Measurements from ENCODE around the gene TTC22. TPM values are rescaled to one million over a fixed set of nuclear protein-coding genes. Genes with fewer than 3 reads are reported as not detected.

The TTC22 gene
- total RNA-seq, 2 donors from 2014 or later, result 1.4 to 9.6 TPM

DNA sequence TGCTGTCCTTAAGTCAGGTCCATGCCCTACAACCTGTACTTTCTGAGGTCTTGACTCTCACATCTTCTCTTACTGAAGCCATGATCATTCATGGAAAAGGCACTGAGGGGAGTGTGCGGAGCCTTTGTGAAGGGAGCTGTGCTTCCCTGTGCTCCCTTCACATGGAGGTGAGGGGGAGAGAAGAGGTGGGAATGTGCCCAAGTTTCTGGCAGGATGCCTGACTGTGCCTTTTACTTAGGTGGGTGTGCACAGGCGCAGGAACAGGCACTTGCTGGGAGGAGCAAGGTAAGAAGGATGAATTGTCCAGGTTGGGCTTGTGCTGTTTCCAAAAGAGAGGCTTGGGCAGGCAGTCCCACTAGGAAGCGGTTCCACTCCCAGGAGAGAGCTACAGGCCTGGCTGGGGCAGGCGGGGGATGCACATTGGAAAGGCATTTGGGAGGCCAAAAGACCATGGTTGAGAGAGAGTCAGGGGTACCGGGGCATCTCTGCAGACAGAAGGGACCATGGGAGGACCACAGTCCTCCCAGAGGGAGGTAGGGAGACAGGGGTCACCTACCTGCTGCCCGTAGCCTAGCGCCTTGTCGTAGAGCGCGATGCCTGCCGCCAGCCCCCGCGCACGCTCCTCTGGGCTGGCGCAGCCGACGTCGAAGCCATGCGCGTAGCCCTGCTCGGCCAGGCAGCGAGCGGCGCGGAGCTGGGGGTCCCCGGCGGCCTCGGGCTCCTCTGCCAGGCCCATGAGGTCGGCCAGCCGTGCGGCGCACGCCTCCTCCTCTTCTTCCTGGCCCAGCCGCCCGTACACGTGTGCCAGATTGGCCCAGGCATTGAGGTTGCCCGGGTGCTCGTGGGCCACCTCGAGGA, 853 bp downstream of the TTC22 start:
- Mint-ChIP-seq H3K27ac (peak overlapping the region; percentile 76 to 98), H3K9me3 (no peaks in the 10 kb centered on the region), H3K36me3 (peaks cover 0 to 6% of the 10 kb centered on the region in 2 donors)
- ATAC-seq (no peak), DNase-seq (ENCODE audit: low spot score in 2 of 2) (no peak)

DNA sequence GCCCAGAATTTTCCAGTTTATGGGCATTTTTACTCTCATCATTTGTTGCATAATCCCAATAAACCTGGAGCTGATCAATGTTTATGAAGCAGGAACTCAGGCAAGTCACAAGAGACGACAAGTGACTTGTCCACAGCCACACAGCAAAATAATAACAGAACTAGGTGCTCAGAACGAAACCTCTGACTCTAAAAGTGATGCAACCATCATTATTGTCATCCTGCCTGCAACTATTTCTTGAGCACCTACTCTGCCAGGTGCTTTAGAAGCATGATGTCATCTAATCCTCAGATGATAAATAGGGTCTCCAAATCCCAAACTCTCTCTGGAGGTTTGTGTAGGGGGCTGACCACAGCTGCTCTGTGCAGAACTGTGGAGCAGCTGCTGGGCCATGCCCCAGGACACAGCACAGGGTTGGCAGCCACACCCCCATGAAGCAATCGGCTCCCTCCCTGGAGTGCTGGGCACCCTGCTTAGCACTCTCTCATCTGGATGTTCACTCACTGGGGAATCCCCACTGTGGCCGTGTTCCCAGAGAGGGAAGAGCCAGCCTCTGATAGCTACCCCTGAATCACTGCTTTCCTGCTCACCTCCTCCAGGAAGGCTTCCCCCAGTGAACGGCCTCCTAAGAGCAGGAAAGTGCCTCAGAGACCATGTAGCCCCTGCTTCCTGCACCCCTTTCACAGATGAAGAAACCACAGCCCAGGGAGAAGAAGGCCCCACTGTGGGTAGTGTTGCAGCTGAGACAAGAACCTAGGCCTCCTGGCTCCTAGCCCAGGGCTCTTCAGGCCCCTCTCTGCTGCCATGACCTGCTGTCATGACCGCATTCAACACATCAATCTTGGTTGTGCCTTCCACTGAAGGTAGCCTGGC, 2.1 kb downstream of the TTC22 start:
- Mint-ChIP-seq H3K9me3 (no peaks in the 10 kb centered on the region), H3K36me3 (peaks cover 0 to 6% of the 10 kb centered on the region in 2 donors), H3K27ac (peak overlapping the region; percentile 76 to 98)
- ATAC-seq, result peak; percentile 60 to 78
- DNase-seq (ENCODE audit: low spot score in 2 of 2), result peak in 1 of 2 donors; percentile 53

DNA sequence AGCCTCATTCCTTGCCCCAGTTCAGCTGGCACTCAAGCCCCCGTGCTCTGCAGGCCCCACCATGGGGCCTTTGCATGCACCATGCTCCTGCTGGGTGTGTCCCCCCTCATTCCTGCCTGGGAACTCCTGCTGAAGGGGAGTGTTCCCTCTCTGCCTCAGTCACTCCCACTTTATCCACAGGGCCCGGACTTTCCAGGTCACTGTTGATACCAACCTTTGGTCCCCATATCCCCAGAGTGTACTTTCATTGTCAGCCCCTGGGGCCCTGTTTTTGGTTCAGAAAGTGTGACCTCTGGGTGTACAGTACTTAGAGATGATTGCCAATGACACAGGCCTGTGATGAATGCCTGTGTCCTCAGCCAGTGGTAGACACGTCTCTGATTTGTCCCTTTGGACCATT, 2.9 kb downstream of the TTC22 start:
- Mint-ChIP-seq H3K27ac (peak overlapping the region; percentile 29 to 76), H3K9me3 (no peaks in the 10 kb centered on the region), H3K36me3 (peaks cover 0 to 6% of the 10 kb centered on the region in 2 donors)
- no peak for DNase-seq (ENCODE audit: low spot score in 2 of 2)
- ATAC-seq, result no peak

DNA sequence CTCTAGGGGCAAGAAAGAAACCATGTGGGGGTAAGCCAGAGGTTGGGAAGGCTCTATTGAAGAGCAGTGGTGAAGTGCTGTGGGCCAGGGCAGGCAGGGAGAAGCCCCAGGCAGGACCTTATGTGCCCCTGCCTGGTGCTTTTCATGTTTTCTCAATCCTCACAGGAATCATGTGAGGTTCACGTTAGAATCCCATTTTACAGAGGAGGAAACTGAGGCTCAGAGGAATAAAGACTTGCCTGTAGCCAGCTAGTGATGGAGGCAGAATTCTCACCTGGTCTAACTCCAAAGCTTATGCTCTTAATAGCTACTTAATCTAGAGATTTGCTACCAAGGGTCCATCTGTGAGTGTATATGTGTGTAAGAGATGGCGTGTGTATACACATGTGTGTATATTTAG, 4.2 kb downstream of the TTC22 start:
- ATAC-seq, result no peak
- H3K27ac Mint-ChIP-seq, result peak overlapping the region; percentile 26 to 47
- no peak for DNase-seq (ENCODE audit: low spot score in 2 of 2)
- peaks cover 0 to 14% of the 10 kb centered on the region in 2 donors for H3K36me3 Mint-ChIP-seq
- H3K9me3 Mint-ChIP-seq, result no peaks in the 10 kb centered on the region

DNA sequence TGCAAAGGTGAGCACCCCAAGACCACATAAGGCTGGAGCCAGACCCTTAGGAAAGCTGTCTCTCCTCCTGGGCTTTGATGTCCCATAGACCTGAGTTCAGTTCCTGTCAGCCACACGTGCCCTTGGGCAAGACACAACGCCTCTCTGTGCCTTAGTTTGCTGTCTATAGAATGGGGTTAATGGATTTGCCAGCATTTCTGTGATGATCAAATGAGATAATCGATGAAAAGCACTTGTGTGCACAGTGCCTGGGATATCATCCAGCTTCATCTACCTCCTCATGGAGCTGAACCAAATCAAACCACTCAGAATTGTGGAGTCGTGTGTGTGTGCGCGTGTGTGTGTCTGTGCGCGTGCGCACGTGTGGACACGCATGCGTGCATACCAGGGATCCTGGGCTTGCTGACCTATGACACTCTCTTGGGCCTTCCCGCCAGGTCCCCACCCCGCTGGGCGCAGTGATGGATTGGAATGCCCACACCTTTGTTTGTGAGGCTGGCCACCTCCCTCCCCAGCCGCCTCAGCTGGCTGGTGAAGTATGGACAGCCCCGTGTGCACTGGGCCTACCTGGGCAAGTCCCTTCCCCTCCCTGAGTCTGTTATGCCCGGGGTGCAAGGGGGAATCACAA, 5.2 kb downstream of the TTC22 start:
- no peak overlapping the region for H3K27ac Mint-ChIP-seq
- no peak for DNase-seq (ENCODE audit: low spot score in 2 of 2)
- no peaks in the 10 kb centered on the region for H3K9me3 Mint-ChIP-seq
- H3K36me3 Mint-ChIP-seq, result peaks cover 0 to 16% of the 10 kb centered on the region in 2 donors
- ATAC-seq, result no peak

DNA sequence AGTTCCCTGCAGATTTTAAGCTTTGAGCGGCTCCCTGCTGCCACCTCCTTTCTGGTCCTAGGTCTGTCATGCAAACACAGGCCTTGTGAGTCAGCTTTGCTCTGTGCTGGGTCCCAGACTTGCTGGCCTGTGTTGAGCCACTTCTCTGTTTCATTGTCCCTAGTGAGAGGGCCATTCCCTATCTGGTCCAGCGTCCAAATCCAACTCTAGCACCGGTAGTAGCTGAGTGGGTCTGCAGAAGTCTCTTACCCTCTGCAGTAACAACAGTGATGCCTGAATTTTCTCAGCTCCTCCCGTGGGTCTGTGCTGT, 5.8 kb downstream of the TTC22 start:
- H3K27ac Mint-ChIP-seq, result no peak overlapping the region
- ATAC-seq (no peak), DNase-seq (ENCODE audit: low spot score in 2 of 2) (no peak)
- no peaks in the 10 kb centered on the region for H3K9me3 Mint-ChIP-seq
- H3K36me3 Mint-ChIP-seq, result peaks cover 0 to 16% of the 10 kb centered on the region in 2 donors

DNA sequence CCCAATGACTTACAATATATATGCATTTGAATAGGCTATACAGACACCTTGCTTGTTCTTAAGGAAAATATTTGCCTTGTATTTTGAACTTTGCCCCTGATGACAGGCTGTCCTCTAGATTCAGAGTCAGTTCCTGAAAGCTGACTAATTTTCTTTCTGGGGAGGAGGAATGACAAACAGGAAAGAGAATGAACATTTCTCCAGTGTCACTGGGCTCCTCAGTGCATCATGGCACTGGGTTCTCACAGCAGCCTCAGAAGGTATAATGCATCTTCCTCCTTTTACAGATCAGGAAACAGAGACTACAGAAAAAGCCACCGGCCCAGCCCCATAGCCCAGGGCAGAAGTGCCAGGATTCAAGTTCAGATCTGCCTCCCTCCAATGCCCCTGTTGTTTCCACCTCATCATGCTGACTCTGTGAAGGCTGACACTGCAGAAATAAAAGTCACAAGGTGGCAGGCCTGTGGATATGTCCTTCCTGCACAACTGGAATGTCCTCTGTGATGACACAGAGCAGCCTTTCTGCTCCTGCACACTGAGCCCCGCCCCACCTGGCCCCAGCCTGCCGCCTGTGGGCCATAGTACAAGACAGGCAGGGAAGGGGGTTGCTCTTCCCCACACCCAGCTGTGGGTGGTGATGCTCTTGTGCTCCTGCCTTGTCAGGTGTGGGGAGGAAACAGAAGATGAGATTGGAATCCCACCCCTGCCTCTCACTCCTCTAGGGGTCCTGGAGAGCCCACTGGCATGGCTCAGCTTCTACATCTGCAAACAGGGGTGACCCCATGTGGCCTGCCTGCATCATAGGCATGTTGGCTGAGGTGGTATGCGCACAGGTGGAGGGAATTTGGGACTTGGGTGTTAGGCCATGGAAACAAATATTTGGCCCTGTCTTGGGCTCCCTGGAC, 6.4 kb downstream of the TTC22 start:
- Mint-ChIP-seq H3K27ac (peak overlapping the region in 1 of 2 donors; percentile 81), H3K36me3 (peaks cover 0 to 16% of the 10 kb centered on the region in 2 donors), H3K9me3 (no peaks in the 10 kb centered on the region)
- ATAC-seq (no peak), DNase-seq (ENCODE audit: low spot score in 2 of 2) (no peak)

DNA sequence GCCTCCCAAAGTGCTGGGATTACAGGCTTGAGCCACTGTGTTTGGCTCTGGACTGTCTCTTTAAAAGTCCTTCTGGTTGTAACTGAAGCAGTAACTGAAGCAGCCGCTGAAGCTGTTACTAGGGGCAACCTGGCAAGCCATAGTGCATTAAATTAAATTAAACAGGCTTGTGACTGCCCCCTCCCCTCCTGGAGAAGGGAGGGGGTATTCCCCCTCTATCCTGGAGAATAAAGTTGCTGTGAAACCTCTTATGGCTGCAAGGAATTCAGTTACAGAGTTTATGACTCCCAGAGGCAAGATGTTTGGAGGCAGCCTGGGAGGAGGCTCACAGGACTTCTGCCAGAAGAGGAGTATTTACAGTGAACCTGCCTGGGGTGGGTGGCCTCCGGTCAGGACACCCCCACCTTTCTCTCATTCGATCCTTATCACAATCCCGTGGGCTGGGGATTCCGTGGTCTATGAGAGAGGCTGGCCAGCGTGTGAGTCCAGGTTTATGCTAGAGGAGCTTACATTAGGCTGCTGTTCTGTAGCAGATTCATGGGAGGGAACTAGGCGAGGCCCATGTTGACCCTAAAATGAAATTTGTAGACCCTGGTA, 8.3 kb downstream of the TTC22 start:
- no peak overlapping the region for H3K27ac Mint-ChIP-seq
- no peak for ATAC-seq

DNA sequence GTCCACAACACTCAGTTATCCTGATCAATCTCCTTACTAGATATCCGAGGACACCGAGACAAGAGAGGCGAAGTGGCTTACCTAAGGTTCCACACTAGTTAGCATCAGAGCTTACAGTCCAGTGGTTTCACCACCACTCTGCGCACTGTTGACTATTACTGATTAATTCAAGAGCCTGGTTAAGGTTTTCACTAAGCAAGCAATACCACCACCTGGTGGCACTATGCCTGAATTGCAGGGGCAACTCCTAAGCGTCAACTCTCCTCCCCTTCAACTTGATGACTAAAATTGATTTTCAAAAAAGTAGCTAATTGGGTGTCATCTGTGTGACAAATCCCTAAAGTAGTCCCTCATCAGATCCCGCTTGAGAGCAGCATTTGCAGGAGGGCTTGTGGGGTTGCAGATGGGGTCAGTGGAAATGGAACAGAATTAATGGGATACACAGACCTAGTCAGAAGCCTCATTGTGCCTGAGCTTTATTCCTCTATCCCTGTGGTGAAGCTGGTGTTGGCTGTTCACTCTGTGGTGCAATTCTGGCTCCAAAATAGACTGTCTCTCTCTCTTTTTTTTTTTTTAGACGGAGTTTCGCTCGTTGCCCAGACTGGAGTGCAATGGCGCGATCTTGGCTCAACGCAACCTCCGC, 9.1 kb downstream of the TTC22 start:
- H3K36me3 Mint-ChIP-seq, result peaks cover 0 to 13% of the 10 kb centered on the region in 2 donors
- H3K9me3 Mint-ChIP-seq, result no peaks in the 10 kb centered on the region
- no peak overlapping the region for H3K27ac Mint-ChIP-seq
- ATAC-seq (peak in 1 of 2 donors; percentile 62), DNase-seq (ENCODE audit: low spot score in 2 of 2) (peak in 1 of 2 donors; percentile 68)

More for the DNA sequence above, 8.3 kb downstream of the TTC22 start:
- no peak for DNase-seq (ENCODE audit: low spot score in 2 of 2)
- H3K9me3 Mint-ChIP-seq, result no peaks in the 10 kb centered on the region
- H3K36me3 Mint-ChIP-seq, result peaks cover 0 to 16% of the 10 kb centered on the region in 2 donors

DNA sequence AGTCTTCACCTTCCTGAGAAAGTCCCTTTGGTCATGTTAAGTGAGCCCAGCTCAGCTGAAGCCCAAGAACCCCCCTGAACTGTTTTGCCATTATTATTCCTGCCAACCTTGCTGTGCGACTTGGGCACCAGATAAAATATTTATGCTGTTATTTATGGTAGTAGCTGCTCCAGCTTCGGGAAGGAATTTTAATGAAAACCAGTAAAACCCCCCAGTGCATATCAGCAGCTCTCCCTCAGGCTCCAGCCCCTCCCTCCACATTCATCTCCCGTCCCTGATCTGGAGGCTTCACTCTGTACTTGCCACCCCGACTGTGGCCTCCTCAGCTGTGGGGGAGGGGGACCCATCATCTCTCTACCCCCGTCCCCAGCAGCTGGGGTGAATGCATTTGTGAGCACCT, 12.7 kb downstream of the TTC22 start:
- Mint-ChIP-seq H3K9me3 (no peaks in the 10 kb centered on the region), H3K36me3 (peaks cover 0 to 10% of the 10 kb centered on the region in 2 donors), H3K27ac (no peak overlapping the region)
- no peak for DNase-seq (ENCODE audit: low spot score in 2 of 2)
- ATAC-seq, result no peak

DNA sequence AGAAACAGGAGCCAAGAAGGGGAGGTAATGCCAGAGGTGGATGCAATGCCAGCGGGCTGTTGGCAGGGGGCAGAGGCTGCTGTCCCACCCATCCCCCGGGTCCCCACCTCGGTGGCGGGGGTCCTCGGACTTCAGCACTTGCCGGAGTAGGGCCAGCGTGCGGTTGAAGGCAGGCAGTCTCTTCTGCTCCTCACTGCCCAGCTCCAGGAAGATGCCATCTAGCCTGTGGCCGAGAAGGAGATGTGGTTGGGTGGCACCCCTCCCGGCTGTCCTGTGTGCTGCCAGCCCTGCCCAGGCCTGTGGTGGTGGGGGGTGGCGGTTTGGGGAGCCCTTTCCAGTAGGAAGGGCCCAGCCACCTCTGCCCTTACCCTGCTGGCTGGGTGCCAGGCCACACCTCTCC, 13.5 kb downstream of the TTC22 start:
- DNase-seq (ENCODE audit: low spot score in 2 of 2), result no peak
- Mint-ChIP-seq H3K27ac (peak overlapping the region in 1 of 2 donors; percentile 89), H3K9me3 (no peaks in the 10 kb centered on the region), H3K36me3 (peaks cover 0 to 9% of the 10 kb centered on the region in 2 donors)
- no peak for ATAC-seq

DNA sequence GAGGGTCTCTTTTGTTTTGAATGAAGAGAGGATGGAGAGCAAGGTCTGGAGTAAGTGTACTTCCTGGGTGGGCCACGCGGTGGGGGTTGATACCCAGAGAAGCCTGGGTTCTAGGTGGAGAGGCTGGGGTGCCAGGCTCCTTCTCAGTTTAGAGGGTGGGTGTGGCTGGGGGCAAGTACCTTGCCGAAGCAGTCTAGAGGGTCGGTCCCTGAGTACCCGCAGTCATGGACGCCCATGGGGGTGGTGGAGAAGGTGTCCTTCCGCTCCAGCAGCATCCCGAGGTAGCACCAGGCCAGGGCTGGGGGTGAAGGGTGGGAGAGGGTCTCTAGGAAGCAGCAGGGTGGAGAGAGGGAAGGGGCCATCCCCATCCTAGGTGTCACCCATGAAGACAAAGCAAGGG, 14.3 kb downstream of the TTC22 start:
- Mint-ChIP-seq H3K27ac (peak overlapping the region; percentile 20 to 89), H3K9me3 (no peaks in the 10 kb centered on the region), H3K36me3 (peaks cover 0 to under 1% of the 10 kb centered on the region in 2 donors)
- ATAC-seq, result no peak
- DNase-seq (ENCODE audit: low spot score in 2 of 2), result no peak

DNA sequence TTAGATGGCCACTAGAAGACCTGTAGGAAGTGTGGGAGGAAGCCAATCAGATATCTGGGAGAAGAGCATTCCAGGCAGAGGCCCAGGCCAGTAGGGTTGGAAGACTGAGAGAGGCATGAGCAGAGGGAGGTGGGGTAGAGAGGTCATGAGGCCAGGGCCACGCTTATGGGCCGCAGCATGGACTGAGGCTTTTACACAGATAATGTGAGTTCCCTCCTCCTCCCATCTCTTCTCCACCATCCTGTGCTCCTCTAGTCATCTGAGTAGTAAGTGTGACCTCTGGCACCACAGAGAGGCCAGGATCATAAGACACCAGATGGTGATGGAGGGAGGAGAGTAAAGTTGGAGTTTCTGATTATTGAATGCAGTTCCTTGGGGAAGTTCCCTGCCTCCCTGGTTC, 17.1 kb downstream of the TTC22 start:
- DNase-seq (ENCODE audit: low spot score in 2 of 2) (no peak), ATAC-seq (no peak)
- Mint-ChIP-seq H3K36me3 (no peaks in the 10 kb centered on the region), H3K9me3 (no peaks in the 10 kb centered on the region), H3K27ac (no peak overlapping the region)

DNA sequence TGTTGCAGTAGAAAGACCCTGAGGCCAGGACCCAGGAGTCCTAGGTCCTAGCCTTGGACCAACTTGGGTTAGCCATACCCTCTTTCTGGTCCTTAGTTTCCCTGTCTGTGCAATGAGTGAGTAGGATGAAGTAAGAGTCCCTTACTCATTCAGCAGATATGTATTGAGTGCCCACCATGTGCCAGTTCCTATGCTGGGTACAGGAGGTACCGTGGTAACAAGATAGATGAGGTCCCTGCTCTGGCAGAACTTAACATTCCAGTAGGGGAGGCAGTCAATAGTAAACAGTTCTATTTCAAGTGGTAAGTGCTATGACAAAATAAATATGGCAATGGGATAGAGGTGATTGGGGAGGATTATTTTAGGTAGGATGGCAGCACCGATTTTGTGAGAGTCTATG, 18.5 kb downstream of the TTC22 start:
- Mint-ChIP-seq H3K36me3 (no peaks in the 10 kb centered on the region), H3K27ac (peak overlapping the region in 1 of 2 donors; percentile 1), H3K9me3 (no peaks in the 10 kb centered on the region)
- no peak for ATAC-seq
- DNase-seq (ENCODE audit: low spot score in 2 of 2), result no peak

DNA sequence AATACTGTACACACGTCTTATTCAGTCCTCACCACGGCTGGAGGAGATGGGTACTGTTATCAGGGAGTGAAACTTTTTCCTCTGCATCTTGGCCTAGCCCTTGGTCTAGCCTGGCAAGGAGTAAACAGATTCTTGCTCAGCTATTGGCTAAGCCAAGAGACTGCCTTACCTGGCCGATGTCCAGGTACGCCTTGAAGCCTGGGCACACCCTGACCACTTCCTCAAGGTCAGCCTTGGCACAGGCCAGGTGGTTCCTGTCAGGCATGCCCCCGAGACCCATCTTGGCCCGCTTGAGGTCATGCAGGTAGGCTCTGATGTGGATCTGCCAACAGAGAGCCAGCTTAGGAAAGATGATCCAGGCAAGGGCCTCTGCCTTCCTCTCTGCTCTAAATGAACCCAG, 19.0 kb downstream of the TTC22 start:
- ATAC-seq (no peak), DNase-seq (ENCODE audit: low spot score in 2 of 2) (no peak)
- no peaks in the 10 kb centered on the region for H3K36me3 Mint-ChIP-seq
- no peak overlapping the region for H3K27ac Mint-ChIP-seq
- no peaks in the 10 kb centered on the region for H3K9me3 Mint-ChIP-seq

Measured in activated naive CD4-positive, alpha-beta T cell treated with anti-CD3 and anti-CD28 coated beads, Interleukin-2, amount 50 U/mL, for 72 hours (primary cell).